Astrocyte of the spinal cord (primary cell): Measurements from ENCODE around the gene ADAMTS6.

Experiments used
- DNase-seq: peaks from one replicate; pipeline ENCODE4 v3.0.0; 2011; ENCODE audit warnings: low read depth, low spot score
- H3K4me3 ChIP-seq: 2 replicates; pipeline ENCODE4 v1.5.1; 2011; ENCODE audit warnings: low read depth, mild to moderate bottlenecking, low read length, moderate library complexity
- in situ Hi-C: cut with HindIII; loops from 2 replicates; pipeline ENCODE4 v1.10.0; 2017; ENCODE audit warnings: low sequenced_read_pairs
- TF ChIP-seq, protein P1 (sequence below): IDR thresholded peaks from 2 replicates; pipeline ENCODE4 v1.5.1; 2012; ENCODE audit warnings: low read depth, mild to moderate bottlenecking, low read length, inconsistent platforms

Gene ADAMTS6

DNA sequence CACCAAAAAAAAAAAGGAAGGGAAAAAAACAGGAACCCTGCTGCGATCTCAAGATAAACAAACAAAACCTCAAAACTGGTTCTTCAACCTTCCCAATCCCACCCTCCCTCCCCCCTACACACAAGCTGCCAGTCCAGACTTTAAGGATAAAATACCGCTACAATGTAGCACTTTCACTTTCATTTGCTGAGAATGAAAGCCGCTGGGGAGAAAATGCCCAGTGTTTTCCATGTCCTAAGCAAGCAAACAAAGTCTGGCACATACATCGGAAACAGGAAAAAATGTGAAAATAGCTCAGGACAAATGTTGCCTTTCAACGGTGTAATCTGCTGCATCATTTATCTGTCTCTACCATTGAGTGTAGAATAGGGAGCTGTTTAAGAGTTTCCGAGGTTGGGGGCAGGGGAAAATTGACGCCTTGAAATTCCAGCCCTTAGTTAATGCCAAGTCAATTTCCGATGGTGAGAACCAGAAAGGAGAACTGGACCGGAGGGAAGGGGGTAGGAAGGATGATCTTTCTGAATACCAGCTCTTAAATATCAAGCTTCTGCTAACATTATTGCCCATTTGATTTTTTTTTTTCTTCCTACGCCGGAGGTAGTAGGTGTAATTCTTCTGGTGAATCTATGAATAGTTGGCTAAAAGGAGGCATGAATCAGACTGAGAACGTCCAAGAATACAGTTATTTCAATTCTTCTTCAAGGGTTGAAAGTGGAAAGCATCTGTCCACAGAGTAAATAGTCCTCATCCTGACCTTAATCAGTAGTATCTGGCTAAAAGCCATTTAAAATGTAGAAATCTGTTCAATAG lies 1.2 kb upstream of the ADAMTS6 start:
- H3K4me3 ChIP-seq: peak overlapping the region; percentile 53
- TF ChIP-seq, protein P1, sequence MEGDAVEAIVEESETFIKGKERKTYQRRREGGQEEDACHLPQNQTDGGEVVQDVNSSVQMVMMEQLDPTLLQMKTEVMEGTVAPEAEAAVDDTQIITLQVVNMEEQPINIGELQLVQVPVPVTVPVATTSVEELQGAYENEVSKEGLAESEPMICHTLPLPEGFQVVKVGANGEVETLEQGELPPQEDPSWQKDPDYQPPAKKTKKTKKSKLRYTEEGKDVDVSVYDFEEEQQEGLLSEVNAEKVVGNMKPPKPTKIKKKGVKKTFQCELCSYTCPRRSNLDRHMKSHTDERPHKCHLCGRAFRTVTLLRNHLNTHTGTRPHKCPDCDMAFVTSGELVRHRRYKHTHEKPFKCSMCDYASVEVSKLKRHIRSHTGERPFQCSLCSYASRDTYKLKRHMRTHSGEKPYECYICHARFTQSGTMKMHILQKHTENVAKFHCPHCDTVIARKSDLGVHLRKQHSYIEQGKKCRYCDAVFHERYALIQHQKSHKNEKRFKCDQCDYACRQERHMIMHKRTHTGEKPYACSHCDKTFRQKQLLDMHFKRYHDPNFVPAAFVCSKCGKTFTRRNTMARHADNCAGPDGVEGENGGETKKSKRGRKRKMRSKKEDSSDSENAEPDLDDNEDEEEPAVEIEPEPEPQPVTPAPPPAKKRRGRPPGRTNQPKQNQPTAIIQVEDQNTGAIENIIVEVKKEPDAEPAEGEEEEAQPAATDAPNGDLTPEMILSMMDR: no peak
- in situ Hi-C loops: no loop called here
- peak; percentile 86 for DNase-seq

GRCh38 chr5:65482296-65482735 lies 596 bp upstream of the ADAMTS6 start:
- peak; percentile 81 for DNase-seq
- peak overlapping the region; percentile 53 for H3K4me3 ChIP-seq
- in situ Hi-C loops: no loop called here
- TF ChIP-seq, protein P1: no peak

GRCh38 chr5:65481171-65481581 lies 544 bp downstream of the ADAMTS6 start:
- H3K4me3 ChIP-seq: peak overlapping the region; percentile 53
- DNase-seq: no peak
- in situ Hi-C loops: no loop called here
- TF ChIP-seq, protein P1: no peak

DNA sequence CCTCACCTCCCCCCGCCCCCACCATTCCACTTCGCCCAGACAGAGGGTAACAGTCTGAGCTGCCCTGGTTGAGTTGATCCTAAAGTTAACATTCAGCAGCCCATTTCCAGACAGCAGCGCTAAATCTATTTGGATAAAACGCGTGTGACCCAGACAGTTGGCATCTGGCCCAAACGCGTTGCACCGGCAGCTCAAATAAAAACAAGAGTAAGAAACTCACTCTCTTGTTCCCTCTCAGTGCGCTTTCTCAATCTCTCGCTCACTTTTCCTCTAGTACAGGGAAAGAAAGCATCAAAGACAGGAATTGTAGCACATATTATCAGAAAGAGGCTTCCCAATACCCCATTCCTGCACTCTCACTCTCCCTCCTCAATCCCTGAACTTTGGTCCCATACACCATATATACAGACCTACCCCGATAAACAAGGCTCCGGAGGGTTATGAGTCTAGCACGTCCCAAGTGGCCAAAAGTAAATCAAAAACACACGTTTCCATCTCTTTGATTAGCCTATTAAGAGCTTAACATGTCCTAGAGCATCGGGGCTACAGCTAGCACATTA lies 1.3 kb downstream of the ADAMTS6 start:
- DNase-seq: peak; percentile 91
- TF ChIP-seq, protein P1: no peak
- H3K4me3 ChIP-seq: peak overlapping the region; percentile 53
- in situ Hi-C loops: no loop called here

GRCh38 chr5:65479527-65479926 lies 2.2 kb downstream of the ADAMTS6 start:
- TF ChIP-seq, protein P1: no peak
- no peak for DNase-seq
- H3K4me3 ChIP-seq: peak overlapping the region; percentile 53
- in situ Hi-C loops: no loop called here

DNA sequence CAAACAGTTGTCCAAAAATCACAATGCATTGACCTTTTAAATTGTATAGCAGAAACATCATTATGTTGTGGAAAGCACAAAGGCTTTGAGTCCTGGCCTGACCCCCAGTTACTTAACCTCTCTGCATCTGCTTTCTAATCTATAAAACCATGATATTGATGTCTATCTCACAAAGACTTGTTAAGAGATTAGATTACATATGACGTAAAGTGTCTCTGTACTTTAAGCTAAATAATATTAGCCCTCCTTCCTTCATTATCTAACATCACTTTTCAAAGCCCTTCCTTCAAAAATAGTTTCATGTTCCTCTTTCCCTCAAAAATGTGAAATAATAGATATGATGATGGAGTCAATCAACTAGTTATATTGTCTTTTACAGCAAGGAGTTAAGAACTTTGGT lies 3.4 kb downstream of the ADAMTS6 start:
- no peak overlapping the region for H3K4me3 ChIP-seq
- DNase-seq: no peak
- in situ Hi-C loops: no loop called here
- TF ChIP-seq, protein P1: no peak
